GM06990 (cell line): ENCODE measurements around the gene XPOT.

Source experiments
- DNase-seq: peaks from one replicate; pipeline ENCODE4 v3.0.0-alpha.2; 2011; ENCODE audit not compliant: insufficient read length; ENCODE audit errors: extremely low read depth
- H3K27me3 ChIP-seq: replicated peaks from 2 replicates; pipeline ENCODE4 v1.6.0; 2011; ENCODE audit warnings: low read length; ENCODE audit not compliant: control insufficient read depth, insufficient read depth
- H3K36me3 ChIP-seq: 2 replicates; pipeline ENCODE4 v1.5.1; 2011; ENCODE audit warnings: low read length; ENCODE audit not compliant: control insufficient read depth, insufficient read depth
- H3K4me3 ChIP-seq: replicated peaks from 2 replicates; pipeline ENCODE4 v1.5.1; 2011; ENCODE audit warnings: low read depth, mild to moderate bottlenecking, control low read depth, low read length
- TF ChIP-seq, protein P1 (sequence below): IDR thresholded peaks from 2 replicates; pipeline ENCODE4 v1.5.1; 2011; ENCODE audit warnings: low read length, control low read depth, mild to moderate bottlenecking, inconsistent platforms; ENCODE audit not compliant: insufficient read depth, poor library complexity, severe bottlenecking

The XPOT gene

GRCh38 chr12:64428956-64429355, 24.8 kb downstream of the XPOT start:
- TF ChIP-seq, protein P1, sequence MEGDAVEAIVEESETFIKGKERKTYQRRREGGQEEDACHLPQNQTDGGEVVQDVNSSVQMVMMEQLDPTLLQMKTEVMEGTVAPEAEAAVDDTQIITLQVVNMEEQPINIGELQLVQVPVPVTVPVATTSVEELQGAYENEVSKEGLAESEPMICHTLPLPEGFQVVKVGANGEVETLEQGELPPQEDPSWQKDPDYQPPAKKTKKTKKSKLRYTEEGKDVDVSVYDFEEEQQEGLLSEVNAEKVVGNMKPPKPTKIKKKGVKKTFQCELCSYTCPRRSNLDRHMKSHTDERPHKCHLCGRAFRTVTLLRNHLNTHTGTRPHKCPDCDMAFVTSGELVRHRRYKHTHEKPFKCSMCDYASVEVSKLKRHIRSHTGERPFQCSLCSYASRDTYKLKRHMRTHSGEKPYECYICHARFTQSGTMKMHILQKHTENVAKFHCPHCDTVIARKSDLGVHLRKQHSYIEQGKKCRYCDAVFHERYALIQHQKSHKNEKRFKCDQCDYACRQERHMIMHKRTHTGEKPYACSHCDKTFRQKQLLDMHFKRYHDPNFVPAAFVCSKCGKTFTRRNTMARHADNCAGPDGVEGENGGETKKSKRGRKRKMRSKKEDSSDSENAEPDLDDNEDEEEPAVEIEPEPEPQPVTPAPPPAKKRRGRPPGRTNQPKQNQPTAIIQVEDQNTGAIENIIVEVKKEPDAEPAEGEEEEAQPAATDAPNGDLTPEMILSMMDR, result no peak
- H3K36me3 ChIP-seq, result peaks cover 8% of the 10 kb centered on the region
- H3K4me3 ChIP-seq, result no peak overlapping the region
- no peak for DNase-seq
- no peaks in the 10 kb centered on the region for H3K27me3 ChIP-seq

DNA sequence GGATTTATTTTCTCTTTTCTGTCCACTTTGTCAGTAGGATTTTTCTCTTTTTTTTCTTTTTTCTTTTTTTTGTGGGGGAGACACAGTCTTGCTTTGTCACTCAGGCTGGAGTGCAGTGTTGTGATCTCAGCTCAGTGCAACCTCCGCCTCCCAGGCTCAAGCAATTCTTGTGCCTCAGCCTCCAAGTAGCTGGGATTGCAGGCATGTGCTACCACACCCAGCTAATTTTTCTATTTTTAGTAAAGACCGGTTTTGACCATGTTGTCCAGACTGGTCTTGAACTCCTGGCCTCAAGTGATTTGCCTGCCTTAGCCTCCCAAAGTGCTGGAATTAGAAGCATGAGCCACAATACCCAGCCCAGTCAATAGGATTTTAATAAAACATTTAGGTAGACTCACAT, 26.7 kb downstream of the XPOT start:
- DNase-seq, result no peak
- H3K4me3 ChIP-seq, result no peak overlapping the region
- peaks cover 10% of the 10 kb centered on the region for H3K36me3 ChIP-seq
- H3K27me3 ChIP-seq, result no peaks in the 10 kb centered on the region
- TF ChIP-seq, protein P1, result no peak

DNA sequence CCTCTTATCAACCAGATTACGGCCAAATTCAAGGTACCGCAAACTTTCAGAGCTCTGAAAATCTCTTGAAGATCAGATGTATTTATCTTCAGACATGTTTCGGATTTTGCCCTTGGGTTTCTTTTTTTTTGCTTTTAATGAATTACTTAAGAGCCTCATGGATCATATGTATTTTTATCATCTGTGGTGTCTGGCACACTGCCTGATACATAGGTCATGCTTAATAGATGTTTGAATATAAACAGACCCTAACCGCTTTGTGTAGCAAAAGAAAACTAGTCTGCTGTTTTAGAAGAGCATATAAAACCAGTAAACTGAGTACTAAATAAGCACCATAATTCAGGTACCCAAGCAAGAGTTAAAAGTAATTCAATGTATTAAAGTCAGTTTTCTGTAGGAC, 27.6 kb downstream of the XPOT start:
- Histone ChIP-seq H3K4me3 (no peak overlapping the region), H3K36me3 (peaks cover 10% of the 10 kb centered on the region), H3K27me3 (no peaks in the 10 kb centered on the region)
- TF ChIP-seq, protein P1, result no peak
- no peak for DNase-seq

DNA sequence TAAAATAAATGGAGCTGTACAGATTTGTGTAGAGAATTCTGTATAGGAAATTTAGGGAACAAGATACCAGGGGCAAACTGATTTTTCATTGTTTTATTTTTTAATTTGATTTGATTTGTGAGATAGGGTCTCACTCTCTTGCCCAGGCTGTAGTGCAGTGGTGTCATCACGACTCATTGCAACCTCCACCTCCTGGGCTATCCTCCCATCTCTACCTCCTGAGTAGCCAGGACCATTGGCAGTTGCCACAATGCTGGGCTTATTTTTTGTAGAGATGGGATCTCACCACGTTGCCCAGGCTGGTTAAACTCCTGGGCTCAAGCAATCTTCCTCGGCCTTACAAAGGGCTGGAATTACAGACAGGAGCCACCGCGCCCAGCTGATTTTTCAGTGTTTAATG, 29.7 kb downstream of the XPOT start:
- TF ChIP-seq, protein P1, result no peak
- Histone ChIP-seq H3K4me3 (no peak overlapping the region), H3K36me3 (peaks cover 11% of the 10 kb centered on the region), H3K27me3 (no peaks in the 10 kb centered on the region)
- DNase-seq, result no peak

DNA sequence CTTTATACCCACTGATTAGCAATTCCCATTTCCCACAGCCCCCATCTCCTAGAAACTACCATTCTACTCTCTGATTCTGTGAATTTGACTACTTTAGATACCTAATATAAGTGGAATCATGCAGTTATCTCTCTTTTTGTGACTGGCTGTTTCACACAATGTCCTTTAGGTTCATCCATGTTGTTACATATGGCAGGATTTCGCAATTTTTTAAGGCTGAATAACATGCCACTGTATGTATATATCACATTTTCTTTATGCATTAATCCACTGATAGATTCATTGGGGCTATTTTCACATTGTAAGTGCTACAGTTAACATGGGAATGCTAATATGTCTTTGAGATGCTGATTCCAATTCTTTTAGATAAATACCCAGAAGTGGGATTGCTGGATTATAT, 35.9 kb downstream of the XPOT start:
- Histone ChIP-seq H3K36me3 (peaks cover 10% of the 10 kb centered on the region), H3K27me3 (no peaks in the 10 kb centered on the region), H3K4me3 (no peak overlapping the region)
- TF ChIP-seq, protein P1, result no peak
- DNase-seq, result no peak

DNA sequence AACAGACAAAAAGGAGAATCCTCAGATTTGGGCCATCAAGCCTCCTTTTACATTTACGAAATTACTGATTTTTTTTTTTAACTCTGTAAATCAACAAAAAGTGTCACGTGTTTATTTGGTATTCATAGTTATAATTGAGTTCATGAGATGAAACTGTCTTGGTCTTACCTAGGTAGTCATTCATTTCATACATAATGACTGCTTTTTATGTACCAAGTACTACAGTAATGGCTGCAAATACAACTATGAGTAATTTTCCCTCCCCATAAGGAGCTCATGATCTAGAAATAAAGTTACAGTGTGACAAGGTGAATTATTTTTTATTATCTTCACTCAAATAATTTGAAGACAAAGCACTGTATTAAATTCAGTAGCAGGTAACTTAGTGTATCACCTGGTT, 41.3 kb downstream of the XPOT start:
- H3K27me3 ChIP-seq, result no peaks in the 10 kb centered on the region
- TF ChIP-seq, protein P1, result no peak
- DNase-seq, result no peak
- H3K4me3 ChIP-seq, result no peak overlapping the region
- peaks cover 10% of the 10 kb centered on the region for H3K36me3 ChIP-seq
